Pancreas (tissue), 10 donors: ENCODE data around the gene SHB. TPM values are rescaled to one million over a fixed set of nuclear protein-coding genes. Genes with fewer than 3 reads are reported as not detected.

Source experiments
- ATAC-seq, 4 donors: fragments of 200-7000 bp; cut with Tn5 transposase; one replicate each; pipeline versions ENCODE4 v1.8.0 to v1.9.1; 2020; ENCODE audit warnings: mild to moderate bottlenecking in 4 of 4, moderate library complexity in 4 of 4
- DNase-seq, 6 donors: peaks; one replicate each; pipeline ENCODE4 v3.0.0-alpha.2; 2020
- FAIRE-seq: peaks from 2 replicates; lab custom pipeline; 2012; peaks lifted over from hg19 to GRCh38; lab: Jason Lieb, UNC
- H3K27ac ChIP-seq, 4 donors: fragments of 200-600 bp; sonication (generic); 1 replicate in 3 of 4; 2 replicates in 1 of 4; pipeline versions ENCODE4 v1.5.0 to v1.8.0; 2020
- H3K27me3 ChIP-seq, 4 donors: fragments of 200-600 bp; one replicate each; pipeline ENCODE4 v1.8.0; 2021
- H3K36me3 ChIP-seq, 3 donors: fragments of 200-600 bp; sonication (generic) in 1 of 3; one replicate each; pipeline versions ENCODE4 v1.5.0 to v1.8.0; 2020 to 2021
- H3K4me1 ChIP-seq, 3 donors: fragments of 200-600 bp; one replicate each; pipeline ENCODE4 v1.8.0; 2021
- H3K4me3 ChIP-seq, 4 donors: fragments of 200-600 bp; sonication (generic) in 2 of 4; one replicate each; pipeline versions ENCODE4 v1.5.0 to v1.8.0; 2020 to 2021
- H3K9me3 ChIP-seq, 4 donors: fragments of 200-600 bp; one replicate each; pipeline ENCODE4 v1.8.0; 2021
- CTCF ChIP-seq, 4 donors: fragments of 200-600 bp; sonication (generic) in 3 of 4; IDR thresholded peaks; one replicate each; pipeline versions ENCODE4 v1.5.0 to v1.8.0; 2021; ENCODE audit warnings: antibody characterized with exemption in 4 of 4
- WGBS, 2 donors: extraction: QIAGEN DNeasy Blood & Tissue Kit; methylation state at CpG; one replicate each; pipeline ENCODE4 v1.1.7; 2013; 5-methylcytosine and 5-hydroxymethylcytosine counted together
- intact Hi-C, 3 donors: fragments of 100-400 bp; cut with DNase I; formaldehyde crosslinking; loops; one replicate each; pipeline versions ENCODE4 v1.11.1 to v1.14.2; 2022
- polyA plus RNA-seq, 2 donors: library from polyadenylated mRNA; stranded (reverse); fragments of 200-250 nt; gene quantifications; one replicate each; pipeline ENCODE4 v1.2.3, GENCODE V29; 2013
- total RNA-seq, 6 donors: library from RNA; stranded (reverse); fragmentation: NEBNext Ultra II Directional in 4 of 6; extraction: Animal tissue kit (Norgen Biotek cat#: 25700) in 4 of 6; gene quantifications; one replicate each; pipeline versions ENCODE4 v1.2.1 to v1.2.4, GENCODE V29; 2021 to 2023
- donor health status: healthy with polysubstance abuse.
- donor health status: DM: no; HTN: no; CAD: no; lungs with moderate emphysema.
- donor health status: DM: no; HTN: no; CAD: no.
- donor health status: control.
- donor health status: control.
- donor health status: Bipolar disorder and iron deficiency.
- donor health status: DM: yes; HTN: yes; CAD: no.
- donor health status: DM: no; HTN: no; CAD: no.
- donor health status: DM: no; HTN: no; CAD: no.
- donor health status: DM: yes; HTN: yes; CAD: no.

The SHB gene
- total and polyA plus RNA-seq, 8 donors = 11.5 to 24.2 (median 19.2) TPM

- WGBS, 2 donors = 73 to 74% methylated on average over 18 of the region's 18 CpGs
- Histone ChIP-seq H3K27ac (peak overlapping the region; percentile 10 to 50 (median 30)), H3K27me3 (no peaks in the 10 kb centered on the region), H3K36me3 (peaks cover 0 to 23% (median 5%) of the 10 kb centered on the region in 3 donors), H3K4me3 (no peak overlapping the region), H3K9me3 (no peaks in the 10 kb centered on the region), H3K4me1 (no peaks in the 10 kb centered on the region)
- TF ChIP-seq CTCF (IDR thresholded peaks at IDR 0.05) = no peak
- intact Hi-C loops = loop anchor here in 2 of 3 donors (5.0 to 10.0 kb wide), 4 partner anchors 58 to 448 kb away; partner anchors contain the start of gene SHB (in 2 of the 2)
- no peak for FAIRE-seq
- DNase-seq = no peak
- ATAC-seq = no peak
These were observed 152.3 kb downstream of the SHB start for GRCh38 chr9:37916471-37917312.

GRCh38 chr9:37915911-37916470 lies 153.0 kb downstream of the SHB start:
- H3K36me3 ChIP-seq = peaks cover 0 to 23% (median 5%) of the 10 kb centered on the region in 3 donors
- TF ChIP-seq CTCF (IDR thresholded peaks at IDR 0.05) = no peak
- no peak for ATAC-seq
- no peaks in the 10 kb centered on the region for H3K9me3 ChIP-seq
- no peak for DNase-seq
- FAIRE-seq = no peak
- no peak overlapping the region for H3K4me3 ChIP-seq
- H3K27me3 ChIP-seq = no peaks in the 10 kb centered on the region
- no peaks in the 10 kb centered on the region for H3K4me1 ChIP-seq
- 81 to 82% methylated on average over 14 of the region's 14 CpGs for WGBS, 2 donors
- H3K27ac ChIP-seq = peak overlapping the region in 2 of 4 donors; percentile 10 to 50
- intact Hi-C loops = loop anchor here in 2 of 3 donors (5.0 to 10.0 kb wide), 4 partner anchors 59 to 449 kb away; partner anchors contain the start of gene SHB (in 2 of the 2)

- 72 to 76% methylated on average over 11 of the region's 11 CpGs for WGBS, 2 donors
- H3K4me1 ChIP-seq = no peaks in the 10 kb centered on the region
- no peaks in the 10 kb centered on the region for H3K9me3 ChIP-seq
- peaks cover 0 to 23% (median 5%) of the 10 kb centered on the region in 3 donors for H3K36me3 ChIP-seq
- no peak overlapping the region for H3K4me3 ChIP-seq
- no peak for TF ChIP-seq CTCF (IDR thresholded peaks at IDR 0.05)
- DNase-seq = no peak
- H3K27me3 ChIP-seq = no peaks in the 10 kb centered on the region
- intact Hi-C loops = loop anchor here in 2 of 3 donors (5.0 to 10.0 kb wide), 5 partner anchors 60 to 450 kb away; partner anchors contain the start of gene SHB (in 2 of the 2)
- H3K27ac ChIP-seq = peak overlapping the region in 1 of 4 donors; percentile 13
- ATAC-seq = no peak
- FAIRE-seq = no peak
These were observed 154.2 kb downstream of the SHB start for GRCh38 chr9:37914701-37915358.

- TF ChIP-seq CTCF (IDR thresholded peaks at IDR 0.05) = no peak
- Histone ChIP-seq H3K36me3 (peaks cover 0 to 17% (median 5%) of the 10 kb centered on the region in 3 donors), H3K27ac (no peak overlapping the region), H3K4me3 (no peak overlapping the region), H3K4me1 (peaks cover 0 to under 1% (median 0%) of the 10 kb centered on the region in 3 donors), H3K27me3 (no peaks in the 10 kb centered on the region), H3K9me3 (no peaks in the 10 kb centered on the region)
- ATAC-seq (peak; percentile 3 to 19 (median 12)), DNase-seq (no peak), FAIRE-seq (no peak)
- intact Hi-C loops = loop anchor here in 2 of 3 donors (5.0 to 10.0 kb wide), 4 partner anchors 61 to 451 kb away; no protein-coding TSS in a partner anchor
- WGBS, 2 donors = 46 to 55% methylated on average over 8 of the region's 8 CpGs
These were observed 154.9 kb downstream of the SHB start for GRCh38 chr9:37914154-37914551.
